Heart right ventricle (tissue), 16 donors: ENCODE data around the gene PICALM. TPM values are rescaled to one million over a fixed set of nuclear protein-coding genes. Genes with fewer than 3 reads are reported as not detected.

Experiments used
- ATAC-seq, 8 donors: fragments of 200-7000 bp; cut with Tn5 transposase; one replicate each; pipeline ENCODE4 v1.9.1; 2020; ENCODE audit warnings: mild to moderate bottlenecking in 8 of 8, moderate library complexity in 8 of 8, moderate number of reproducible peaks in 1 of 8
- DNase-seq, 2 donors: peaks; one replicate each; pipeline ENCODE4 v3.0.0-alpha.2; 2020
- H3K27ac ChIP-seq, 10 donors: fragments of 200-600 bp; sonication (generic) in 2 of 10; one replicate each; pipeline versions ENCODE4 v1.5.0 to v1.8.0; 2020 to 2022; ENCODE audit warnings: mild to moderate bottlenecking in 3 of 10
- H3K27me3 ChIP-seq, 7 donors: fragments of 200-600 bp; one replicate each; pipeline ENCODE4 v1.8.0; 2021 to 2022; ENCODE audit warnings: mild to moderate bottlenecking in 2 of 7
- H3K36me3 ChIP-seq, 9 donors: fragments of 200-600 bp; sonication (generic) in 1 of 9; one replicate each; pipeline versions ENCODE4 v1.5.0 to v1.8.0; 2020 to 2022; ENCODE audit warnings: mild to moderate bottlenecking in 2 of 9
- H3K4me1 ChIP-seq, 9 donors: fragments of 200-600 bp; sonication (generic) in 1 of 9; one replicate each; pipeline versions ENCODE4 v1.5.0 to v1.8.0; 2020 to 2022; ENCODE audit warnings: mild to moderate bottlenecking in 4 of 9
- H3K4me3 ChIP-seq, 10 donors: fragments of 200-600 bp; sonication (generic) in 2 of 10; one replicate each; pipeline versions ENCODE4 v1.5.0 to v1.8.0; 2020 to 2022; ENCODE audit warnings: mild to moderate bottlenecking in 7 of 10, moderate library complexity in 2 of 10
- H3K9me3 ChIP-seq, 11 donors: fragments of 200-600 bp in 10 of 11; sonication (generic) in 2 of 11; one replicate each; pipeline versions ENCODE4 v1.5.0 to v1.8.0; 2013 to 2022; ENCODE audit warnings: mild to moderate bottlenecking in 2 of 11, control low read depth in 1 of 11, moderate library complexity in 1 of 11
- WGBS, 2 donors: extraction: QIAGEN DNeasy Blood & Tissue Kit; methylation state at CpG; one replicate each; pipeline ENCODE4 v1.1.7; 2013; ENCODE audit warnings: inconsistent platforms in 1 of 2; 5-methylcytosine and 5-hydroxymethylcytosine counted together
- intact Hi-C, 10 donors: fragments of 100-400 bp; cut with DNase I; formaldehyde crosslinking; loops; one replicate each; pipeline versions ENCODE4 v1.11.1 to v1.14.2; 2022
- polyA plus RNA-seq, 2 donors: library from polyadenylated mRNA; stranded (reverse); fragments of 200-250 nt; gene quantifications; one replicate each; pipeline ENCODE4 v1.2.3, GENCODE V29; 2013
- total RNA-seq, 10 donors: library from RNA; stranded (reverse); fragmentation: NEBNext Ultra II Directional in 3 of 10; extraction: Animal tissue kit (Norgen Biotek cat#: 25700) in 3 of 10; gene quantifications; one replicate each; pipeline versions ENCODE4 v1.2.1 to v1.2.4, GENCODE V29; 2021 to 2023
- TF ChIP-seq, protein P1 (sequence below), 9 donors: fragments of 200-600 bp; sonication (generic) in 2 of 9; IDR thresholded peaks; one replicate each; pipeline versions ENCODE4 v1.5.0 to v1.8.0; 2021 to 2022; ENCODE audit warnings: antibody characterized with exemption in 9 of 9, mild to moderate bottlenecking in 5 of 9, moderate library complexity in 1 of 9
- donor health status: Arrhythmogenic right ventricular cardiomyopathy.
- donor health status: ischemic (EF 13 %, LVEDD 7.1; RV severe dilation, severe dysfunction).
- donor health status: healthy with polysubstance abuse.
- donor health status: DM: no; HTN: yes; CAD: no.
- donor health status: DM: no; HTN: no; CAD: no.
- donor health status: ischemic (EF 25% LVEDD 6.9; RV normal size, moderate dysfunction).
- donor health status: ischemic (EF 25% LVEDD 5.7; RV mildly dilated, moderate dysfunction).
- donor health status: healthy.
- donor health status: DM: yes; HTN: yes; CAD: no.
- donor health status: Ischemic cardiomyopathy.
- donor health status: ischemic (EF 35%, LVEDD 5.7; RV mildly dilated, moderate dysfunction).
- donor health status: nonischemic (EF 11% LVEDD 7.7; RV severe dilation, severe dysfunction).
- donor health status: DM: yes; HTN: yes; CAD: no.
- donor health status: PGD.
- donor health status: ischemic (EF 29% LVEDD 5.4; RV normal size, mild dysfunction).
- donor health status: nonischemic (EF 23%, LVEDD 6.1; RV moderate dilation, normal function).

Gene PICALM
- total and polyA plus RNA-seq, 12 donors: 40.7 to 206 (median 161) TPM

DNA sequence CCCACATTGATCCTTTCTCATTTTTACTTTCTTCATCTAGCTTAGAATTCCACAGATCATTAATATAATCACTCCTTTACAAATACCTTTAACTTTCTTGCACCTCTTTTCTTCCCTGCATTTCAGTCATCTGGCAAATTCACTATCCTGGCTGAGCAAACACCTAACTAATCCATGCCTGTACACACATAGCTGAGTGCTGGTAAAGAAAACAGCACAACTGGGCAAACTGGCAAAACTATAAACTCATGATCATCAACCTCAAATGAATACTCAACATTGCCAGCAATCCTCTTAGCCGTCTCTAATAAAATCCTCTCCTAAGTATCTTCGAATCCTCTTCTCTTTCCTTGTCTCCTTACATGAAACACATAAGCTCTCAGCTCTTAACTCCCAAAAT is 52.4 kb downstream of the PICALM start:
- Histone ChIP-seq H3K4me1 (peaks cover 0 to 23% (median 4%) of the 10 kb centered on the region in 9 donors), H3K9me3 (peaks cover 0 to 4% (median 0%) of the 10 kb centered on the region in 11 donors), H3K27ac (no peak overlapping the region), H3K4me3 (no peak overlapping the region), H3K36me3 (peaks cover 0 to 100% (median 26%) of the 10 kb centered on the region in 9 donors), H3K27me3 (no peaks in the 10 kb centered on the region)
- DNase-seq (no peak), ATAC-seq (no peak)
- 94 to 98% methylated on average over 2 of the region's 2 CpGs for WGBS, 2 donors
- intact Hi-C loops: no loop called here
- TF ChIP-seq, protein P1, sequence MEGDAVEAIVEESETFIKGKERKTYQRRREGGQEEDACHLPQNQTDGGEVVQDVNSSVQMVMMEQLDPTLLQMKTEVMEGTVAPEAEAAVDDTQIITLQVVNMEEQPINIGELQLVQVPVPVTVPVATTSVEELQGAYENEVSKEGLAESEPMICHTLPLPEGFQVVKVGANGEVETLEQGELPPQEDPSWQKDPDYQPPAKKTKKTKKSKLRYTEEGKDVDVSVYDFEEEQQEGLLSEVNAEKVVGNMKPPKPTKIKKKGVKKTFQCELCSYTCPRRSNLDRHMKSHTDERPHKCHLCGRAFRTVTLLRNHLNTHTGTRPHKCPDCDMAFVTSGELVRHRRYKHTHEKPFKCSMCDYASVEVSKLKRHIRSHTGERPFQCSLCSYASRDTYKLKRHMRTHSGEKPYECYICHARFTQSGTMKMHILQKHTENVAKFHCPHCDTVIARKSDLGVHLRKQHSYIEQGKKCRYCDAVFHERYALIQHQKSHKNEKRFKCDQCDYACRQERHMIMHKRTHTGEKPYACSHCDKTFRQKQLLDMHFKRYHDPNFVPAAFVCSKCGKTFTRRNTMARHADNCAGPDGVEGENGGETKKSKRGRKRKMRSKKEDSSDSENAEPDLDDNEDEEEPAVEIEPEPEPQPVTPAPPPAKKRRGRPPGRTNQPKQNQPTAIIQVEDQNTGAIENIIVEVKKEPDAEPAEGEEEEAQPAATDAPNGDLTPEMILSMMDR (IDR thresholded peaks at IDR 0.05): no peak

GRCh38 chr11:86015699-86016098 is 53.2 kb downstream of the PICALM start:
- H3K4me3 ChIP-seq: no peak overlapping the region
- WGBS, 2 donors: 88 to 91% methylated on average over 4 of the region's 4 CpGs
- H3K27ac ChIP-seq: no peak overlapping the region
- ATAC-seq (no peak), DNase-seq (no peak)
- TF ChIP-seq, protein P1 (IDR thresholded peaks at IDR 0.05): no peak
- H3K36me3 ChIP-seq: peaks cover 0 to 100% (median 24%) of the 10 kb centered on the region in 9 donors
- intact Hi-C loops: no loop called here
- H3K9me3 ChIP-seq: peaks cover 0 to 4% (median 0%) of the 10 kb centered on the region in 11 donors
- H3K27me3 ChIP-seq: no peaks in the 10 kb centered on the region
- H3K4me1 ChIP-seq: peaks cover 0 to 23% (median 4%) of the 10 kb centered on the region in 9 donors

GRCh38 chr11:86014221-86014620 is 54.7 kb downstream of the PICALM start:
- DNase-seq (no peak), ATAC-seq (no peak)
- WGBS, 2 donors: 68 to 70% methylated on average over 2 of the region's 2 CpGs
- Histone ChIP-seq H3K4me3 (no peak overlapping the region), H3K36me3 (peaks cover 0 to 100% (median 17%) of the 10 kb centered on the region in 9 donors), H3K27ac (no peak overlapping the region), H3K27me3 (no peaks in the 10 kb centered on the region), H3K4me1 (peaks cover 0 to 23% (median 4%) of the 10 kb centered on the region in 9 donors), H3K9me3 (no peaks in the 10 kb centered on the region)
- intact Hi-C loops: no loop called here
- TF ChIP-seq, protein P1 (IDR thresholded peaks at IDR 0.05): no peak

GRCh38 chr11:86013713-86014112 is 55.2 kb downstream of the PICALM start:
- TF ChIP-seq, protein P1 (IDR thresholded peaks at IDR 0.05): no peak
- Histone ChIP-seq H3K4me1 (peaks cover 0 to 23% (median 4%) of the 10 kb centered on the region in 9 donors), H3K9me3 (no peaks in the 10 kb centered on the region), H3K4me3 (no peak overlapping the region), H3K36me3 (peaks cover 0 to 100% (median 16%) of the 10 kb centered on the region in 9 donors), H3K27me3 (no peaks in the 10 kb centered on the region), H3K27ac (no peak overlapping the region)
- ATAC-seq: no peak
- no peak for DNase-seq
- intact Hi-C loops: no loop called here
